GM18502 (cell line): Measurements from ENCODE around the gene PADI4.

Experiments
- ATAC-seq: cut with Tn5 transposase; IDR thresholded peaks from one replicate; pipeline ENCODE4 v1.9.1; 2021; ENCODE audit warnings: mild to moderate bottlenecking; ENCODE audit not compliant: unreplicated experiment, poor library complexity

The PADI4 gene

DNA sequence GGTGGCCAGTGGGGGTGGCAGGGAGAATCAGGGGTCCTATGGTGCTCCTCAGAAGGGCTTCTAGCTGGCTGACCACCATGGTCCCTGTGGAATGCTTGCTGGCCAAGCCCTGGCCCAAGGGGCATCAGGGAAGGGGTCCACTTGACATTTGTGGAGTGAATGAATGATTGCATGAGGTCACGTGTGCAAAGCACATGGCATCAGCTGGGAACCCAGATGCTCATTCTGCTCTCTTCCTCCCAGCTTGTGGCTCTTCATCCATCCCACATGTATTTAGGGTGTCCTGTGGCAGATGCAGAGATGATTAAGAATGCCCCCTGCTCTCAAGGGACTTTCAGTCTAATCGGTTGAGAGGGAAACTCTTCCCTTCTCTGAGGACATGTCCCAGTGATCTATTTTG, 27.1 kb upstream of the PADI4 start:
- no peak for ATAC-seq

DNA sequence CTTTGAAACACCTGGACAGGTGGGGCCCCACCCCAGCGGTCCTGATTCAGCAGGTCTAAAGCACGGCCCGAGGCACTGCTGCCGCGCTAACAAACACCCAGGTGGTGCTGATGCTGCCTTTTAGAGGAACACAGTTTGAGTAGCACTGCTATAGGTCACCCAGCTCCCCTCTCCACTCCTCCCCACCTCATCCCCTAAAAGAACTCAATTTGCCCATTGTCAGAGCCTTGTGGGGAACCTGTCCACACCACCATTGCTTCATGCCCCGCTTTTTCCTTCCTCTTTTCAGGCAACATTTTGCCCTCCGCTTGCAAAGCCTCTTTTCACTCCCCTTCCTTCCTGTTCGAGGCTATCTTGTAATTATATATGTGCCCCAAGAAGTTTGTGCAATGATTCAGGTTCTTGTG, 26.2 kb upstream of the PADI4 start:
- ATAC-seq = no peak

DNA sequence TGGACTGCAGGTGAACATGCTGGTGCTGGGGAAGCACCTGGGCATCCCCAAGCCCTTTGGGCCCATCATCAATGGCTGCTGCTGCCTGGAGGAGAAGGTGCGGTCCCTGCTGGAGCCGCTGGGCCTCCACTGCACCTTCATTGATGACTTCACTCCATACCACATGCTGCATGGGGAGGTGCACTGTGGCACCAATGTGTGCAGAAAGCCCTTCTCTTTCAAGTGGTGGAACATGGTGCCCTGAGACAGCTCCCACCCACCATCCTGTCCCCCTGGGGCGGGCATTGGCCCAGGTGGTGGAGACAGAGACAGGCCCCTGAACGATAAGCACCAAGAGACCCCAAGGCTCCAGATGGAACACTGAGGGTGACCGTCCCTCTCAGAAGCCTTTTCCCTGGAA, 25.2 kb upstream of the PADI4 start:
- no peak for ATAC-seq

DNA sequence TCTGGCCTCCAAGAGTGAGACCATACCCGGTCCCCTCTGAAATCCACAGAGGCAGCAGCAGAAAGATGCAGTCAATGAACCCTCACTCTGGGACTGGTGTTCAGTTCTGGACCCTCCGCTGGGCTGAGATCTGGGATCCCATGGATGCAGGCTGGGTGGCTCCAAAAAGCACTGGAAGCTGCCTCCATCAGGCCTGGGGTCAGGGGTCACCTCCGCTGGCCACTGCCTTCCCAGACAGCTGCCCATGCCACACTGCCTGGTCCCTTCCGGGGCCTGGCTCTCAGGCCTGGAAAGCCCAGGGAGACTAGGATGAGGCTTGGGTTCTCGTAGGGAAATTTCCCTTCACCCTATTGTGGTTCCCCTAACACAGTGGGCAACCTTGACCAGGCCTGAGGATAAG, 21.4 kb upstream of the PADI4 start:
- no peak for ATAC-seq

DNA sequence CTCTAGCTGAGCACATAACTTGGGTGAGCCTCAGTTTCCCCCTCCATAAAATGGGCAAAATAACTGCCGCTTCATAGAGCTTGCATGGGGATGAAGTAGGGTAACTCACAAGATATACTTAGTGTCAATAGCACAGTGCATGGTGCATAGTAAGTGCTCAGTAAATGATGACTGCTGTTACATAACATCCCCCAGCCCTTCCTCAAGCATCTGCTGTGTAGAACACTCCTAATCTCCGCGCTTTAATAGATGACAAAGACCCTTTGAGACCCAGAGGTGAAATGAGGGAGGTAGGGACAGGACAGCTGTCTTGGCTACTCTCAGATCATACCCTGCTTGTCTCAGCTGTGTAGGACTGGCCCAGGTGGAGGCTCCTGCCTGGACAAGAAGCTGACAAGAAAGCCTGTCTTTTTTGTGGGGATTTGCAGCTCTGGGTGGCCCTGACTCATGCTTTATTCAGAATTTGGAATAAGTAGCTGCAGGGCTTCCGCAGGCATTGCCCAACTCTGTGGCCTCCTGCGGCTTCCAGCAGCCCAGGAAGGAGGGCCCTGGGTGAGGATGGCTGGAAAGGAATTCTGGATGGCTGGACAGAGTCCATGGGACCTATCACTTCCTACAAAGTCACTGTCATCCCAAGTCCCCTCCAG, 20.7 kb upstream of the PADI4 start:
- no peak for ATAC-seq

DNA sequence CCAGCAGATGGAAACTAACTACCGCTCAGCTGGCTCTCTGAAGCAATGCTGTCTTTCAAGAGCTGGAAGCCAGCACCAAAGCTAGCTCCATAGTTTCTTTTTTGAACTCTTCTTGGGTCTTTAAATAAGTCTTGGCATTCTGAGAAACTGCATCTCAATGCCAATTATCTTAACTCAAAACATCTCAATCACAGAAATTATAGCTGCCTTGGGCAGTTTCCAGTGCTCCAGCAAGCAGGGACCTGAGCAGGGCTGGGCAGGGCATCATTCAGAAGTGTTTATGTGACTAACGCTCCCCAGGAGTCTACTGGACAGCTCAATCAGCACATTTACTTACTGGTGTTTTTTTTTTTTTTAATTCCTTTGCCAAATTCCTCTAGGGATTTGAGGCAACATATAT, 18.3 kb upstream of the PADI4 start:
- no peak for ATAC-seq

DNA sequence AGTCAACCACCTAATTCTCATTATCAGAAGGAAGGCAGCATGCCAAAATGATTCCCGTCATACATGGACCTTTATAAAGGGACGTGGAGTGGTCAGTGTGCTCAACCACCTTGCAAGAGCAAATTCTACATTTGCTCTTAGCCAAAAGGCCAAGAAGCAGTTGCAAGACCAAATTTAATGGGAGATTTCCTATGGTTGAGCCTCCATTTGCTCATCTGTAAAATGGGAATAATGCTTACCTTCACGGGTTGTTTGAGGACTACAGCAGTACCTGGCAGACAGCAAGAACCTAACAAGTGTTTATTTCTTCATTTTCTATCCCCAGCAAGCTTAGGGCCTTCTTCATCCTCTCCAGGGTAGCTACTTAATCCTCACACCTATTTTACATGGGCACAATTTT, 17.4 kb upstream of the PADI4 start:
- ATAC-seq = no peak

DNA sequence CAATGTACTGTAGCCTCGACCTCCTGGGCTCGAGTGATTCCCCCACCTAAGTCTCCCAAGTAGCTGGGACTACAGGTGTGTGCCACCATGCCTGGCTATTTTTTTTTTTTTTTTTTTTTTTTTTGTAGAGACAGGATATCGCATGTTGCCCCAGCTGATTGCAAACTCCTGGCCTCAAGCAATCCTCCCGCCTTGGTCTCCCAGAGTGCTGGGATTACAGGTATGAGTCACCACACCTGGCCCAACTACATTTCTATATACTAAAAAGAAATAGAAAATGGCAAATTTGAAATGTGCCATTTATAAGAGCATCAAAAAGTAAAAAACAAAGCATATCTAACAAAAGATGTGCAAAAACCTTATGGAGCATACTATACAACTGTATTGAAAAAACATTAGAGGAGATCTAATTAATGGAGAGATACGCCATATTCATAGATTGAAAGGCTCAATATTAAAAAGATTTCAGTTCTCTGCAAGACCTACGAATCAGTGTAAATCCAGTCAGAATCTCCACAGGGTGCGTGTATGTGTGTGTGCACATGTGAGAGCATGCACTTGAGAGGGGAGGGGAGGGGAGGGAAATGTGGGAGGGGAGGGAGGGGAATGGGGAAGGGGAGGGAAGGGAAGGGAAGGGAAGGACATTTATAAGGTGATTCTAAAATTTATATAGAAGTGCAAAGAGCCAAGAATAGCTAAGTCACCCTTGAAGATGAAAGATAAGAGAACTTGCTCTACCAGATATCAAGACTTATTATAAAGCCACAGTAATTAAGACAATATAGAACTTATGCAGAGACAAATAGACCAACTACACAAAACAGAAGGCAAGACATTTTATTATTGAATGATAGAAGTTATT, 15.5 kb upstream of the PADI4 start:
- no peak for ATAC-seq

DNA sequence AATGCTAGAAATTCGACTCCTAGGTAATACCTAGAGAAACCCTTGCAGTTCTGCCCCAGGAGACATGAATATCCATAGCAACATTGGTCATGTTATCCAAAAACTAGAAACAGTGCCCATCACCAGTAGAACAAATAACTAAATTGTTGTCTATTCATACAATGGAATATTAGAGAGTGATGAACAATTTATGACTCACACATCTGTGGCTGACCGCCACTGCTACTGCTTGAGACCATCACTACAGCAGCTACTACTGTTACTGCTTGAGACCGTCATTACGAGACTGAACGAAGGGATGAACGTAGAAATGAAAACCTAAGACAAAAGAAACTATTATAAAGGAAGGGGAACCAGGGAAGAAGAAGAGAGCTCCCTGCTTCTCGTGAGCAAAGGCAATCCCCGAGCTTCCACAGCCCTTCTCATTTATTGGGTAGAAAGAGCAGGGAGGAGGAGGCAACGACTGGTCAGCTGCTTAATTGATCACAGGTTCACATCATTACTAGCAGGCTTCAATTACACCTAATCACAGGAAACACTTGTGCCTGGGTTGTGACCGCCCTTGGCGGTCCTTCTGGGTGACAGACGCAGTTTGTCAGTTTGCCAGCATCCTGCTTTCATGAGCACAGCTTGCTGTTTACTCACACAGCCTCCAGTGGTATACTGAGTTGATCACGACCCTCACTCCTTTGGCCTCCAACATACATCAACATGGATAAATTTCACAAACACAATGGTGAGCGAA, 14.1 kb upstream of the PADI4 start:
- no peak for ATAC-seq

DNA sequence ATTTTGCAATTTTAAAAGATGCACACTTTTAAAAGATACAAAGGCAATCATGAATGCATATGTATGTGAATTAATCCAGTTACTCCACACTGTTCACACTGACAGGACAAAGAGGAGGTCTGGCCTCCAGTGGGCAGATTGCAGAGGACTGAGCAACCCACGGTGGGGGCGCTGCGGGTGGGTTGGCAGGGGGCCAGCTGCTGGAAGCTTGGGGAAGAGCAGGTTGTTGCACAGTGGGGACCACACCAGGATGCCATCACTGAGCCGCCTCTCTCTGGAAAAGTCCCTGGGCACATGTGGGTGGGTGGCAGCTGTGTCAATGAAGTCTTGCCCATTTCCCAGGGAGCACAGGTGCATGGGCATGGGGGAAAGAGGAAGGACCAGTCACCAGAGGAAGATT, 12.7 kb upstream of the PADI4 start:
- no peak for ATAC-seq

DNA sequence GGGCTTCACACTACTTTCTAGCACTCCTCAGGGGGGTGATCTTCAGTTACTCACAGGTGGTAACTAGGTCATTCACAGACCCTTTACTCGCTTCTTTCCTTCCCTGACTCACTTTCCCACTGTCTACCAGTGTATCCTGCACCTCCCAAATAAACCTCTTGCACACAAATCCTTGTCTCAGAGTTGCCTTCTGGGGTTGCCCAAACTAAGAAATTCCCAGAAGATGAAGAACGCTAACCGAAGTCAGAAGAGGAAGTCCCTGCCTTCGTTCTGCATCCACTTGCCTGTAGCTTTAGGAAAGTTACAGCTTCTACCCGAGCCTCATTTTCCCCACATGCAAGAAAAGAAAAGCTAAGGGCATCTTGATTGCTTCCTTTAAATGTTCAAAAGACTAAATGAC, 11.9 kb upstream of the PADI4 start:
- ATAC-seq = no peak

DNA sequence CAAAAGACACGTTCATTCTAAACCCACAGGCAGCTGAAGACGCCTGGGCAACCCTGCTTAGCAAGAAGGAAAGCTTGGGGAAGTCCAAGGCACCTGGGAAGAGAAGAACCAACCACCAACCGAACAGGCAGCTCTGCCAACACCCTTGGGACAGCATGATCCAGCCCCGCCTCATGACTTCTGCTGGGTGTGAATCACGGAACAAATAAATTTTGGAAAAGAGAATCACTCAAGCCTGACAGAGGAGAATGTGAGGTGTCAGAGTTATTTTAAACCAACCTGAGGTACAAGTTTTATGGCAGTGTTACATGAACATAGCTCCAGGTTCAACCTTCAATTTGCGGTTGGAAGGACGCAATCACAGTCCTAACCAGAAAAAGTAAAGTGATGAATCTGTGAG, 10.0 kb upstream of the PADI4 start:
- ATAC-seq = no peak

DNA sequence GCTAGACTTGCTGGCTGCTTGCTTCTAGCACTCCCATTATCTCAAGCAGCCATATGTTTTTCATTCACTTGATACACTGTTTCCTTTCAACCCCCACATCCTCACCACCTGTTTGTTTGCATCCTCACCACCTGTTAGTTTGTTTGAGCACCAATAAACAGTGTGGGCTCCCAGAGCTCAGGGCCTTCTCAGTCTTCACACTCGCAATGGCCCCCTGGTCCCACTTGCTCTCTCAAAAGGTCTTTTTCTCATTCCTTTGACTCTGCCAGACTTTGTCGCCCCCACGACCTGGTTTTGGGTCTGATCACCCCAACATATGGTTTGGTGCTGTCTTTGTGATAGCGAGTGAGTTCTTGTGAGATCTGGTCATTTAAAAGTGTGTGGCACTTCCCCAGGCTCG, 6.2 kb upstream of the PADI4 start:
- ATAC-seq = no peak

DNA sequence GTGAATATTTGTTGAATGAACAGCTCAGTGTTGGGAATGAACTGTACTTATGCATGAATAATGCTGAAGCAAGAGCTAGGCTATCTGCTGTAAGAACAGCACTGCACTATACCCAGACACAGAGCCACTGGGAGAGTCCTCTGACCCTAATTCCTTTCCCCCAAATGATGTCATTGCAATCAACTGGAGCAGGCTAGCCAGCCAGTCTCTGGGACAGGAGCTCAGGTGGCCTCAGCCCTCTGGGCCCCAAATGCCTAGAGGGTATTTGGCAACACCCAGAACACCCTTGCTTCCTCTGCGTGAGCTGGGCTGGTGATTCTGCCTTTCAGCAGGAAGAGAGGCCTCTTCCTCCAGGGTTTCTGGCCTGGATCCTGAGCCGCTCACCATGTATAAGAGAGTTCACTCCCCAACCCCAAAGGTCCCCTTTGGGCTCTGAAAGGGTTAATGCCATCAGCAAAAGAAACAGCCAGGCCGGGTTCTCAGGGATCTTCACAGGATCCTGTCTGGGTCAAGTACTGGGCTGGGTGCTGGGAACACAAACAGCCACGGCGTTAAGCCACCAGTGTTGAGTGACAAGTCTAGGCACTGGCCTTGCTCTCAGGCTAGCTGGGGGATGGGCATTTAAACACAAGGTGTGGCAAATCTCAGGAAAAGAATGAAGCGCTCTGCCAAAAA, 3.7 kb upstream of the PADI4 start:
- no peak for ATAC-seq

DNA sequence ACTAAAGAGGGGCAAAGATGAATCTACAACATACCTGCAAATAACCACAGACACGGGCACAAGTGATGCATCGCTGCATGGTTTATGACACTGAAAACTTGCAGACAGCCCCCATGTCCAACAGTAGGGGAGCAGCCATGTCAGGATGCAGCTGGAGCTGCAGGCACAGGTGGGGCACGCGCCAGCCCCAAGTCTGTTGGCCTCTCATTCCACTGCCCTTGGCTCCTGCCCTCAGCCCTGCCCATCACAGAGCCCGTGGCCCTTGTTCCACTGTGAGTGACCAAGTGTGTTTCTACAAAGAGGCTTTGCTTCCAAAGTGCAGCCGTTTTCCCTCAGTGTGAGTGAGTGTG, 3.2 kb upstream of the PADI4 start:
- ATAC-seq = no peak

DNA sequence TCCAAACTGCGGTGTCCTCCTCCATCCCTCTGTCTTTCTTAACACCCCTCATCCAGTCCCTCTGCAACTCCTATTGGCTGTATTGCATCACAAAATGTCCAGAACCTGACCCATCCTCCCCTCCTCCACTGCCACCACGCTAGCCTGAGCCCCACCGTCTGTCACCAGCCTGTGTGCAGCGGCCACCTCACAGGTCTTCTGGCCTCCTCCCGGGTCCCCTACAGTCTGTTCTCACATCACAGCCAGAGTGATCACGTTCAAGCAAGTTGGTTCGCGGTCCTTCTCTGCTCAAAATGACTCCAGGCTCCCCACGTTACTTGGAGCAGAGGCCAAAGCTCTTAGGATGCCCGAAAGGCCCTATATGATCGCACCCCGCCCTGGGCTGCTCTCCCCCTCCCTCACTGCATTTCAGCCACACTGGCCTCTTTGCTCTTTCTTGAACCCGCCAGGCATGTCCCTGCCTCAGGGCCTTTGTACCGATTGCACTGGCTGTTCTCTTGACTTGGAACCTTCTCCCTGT, 2.4 kb upstream of the PADI4 start:
- ATAC-seq = no peak

DNA sequence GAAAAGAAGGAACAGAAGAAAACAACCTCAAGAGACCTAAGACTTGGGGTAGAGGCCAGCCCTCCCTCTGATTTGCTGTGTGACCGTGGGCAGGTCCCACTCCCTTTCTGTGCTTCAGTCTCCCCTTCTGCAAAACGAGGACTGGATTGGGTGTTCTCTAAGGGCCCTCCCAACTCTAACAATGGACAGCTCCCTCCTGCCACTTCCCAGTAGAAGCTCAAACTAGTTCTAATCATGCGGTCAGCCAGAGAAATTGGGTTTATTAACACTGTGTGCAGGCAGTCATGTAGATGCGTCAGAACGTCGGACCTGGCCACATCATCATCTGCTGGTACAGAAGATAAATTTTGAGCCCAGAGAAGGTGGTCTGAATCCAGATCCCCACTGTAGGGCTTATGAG, 1.6 kb upstream of the PADI4 start:
- no peak for ATAC-seq

DNA sequence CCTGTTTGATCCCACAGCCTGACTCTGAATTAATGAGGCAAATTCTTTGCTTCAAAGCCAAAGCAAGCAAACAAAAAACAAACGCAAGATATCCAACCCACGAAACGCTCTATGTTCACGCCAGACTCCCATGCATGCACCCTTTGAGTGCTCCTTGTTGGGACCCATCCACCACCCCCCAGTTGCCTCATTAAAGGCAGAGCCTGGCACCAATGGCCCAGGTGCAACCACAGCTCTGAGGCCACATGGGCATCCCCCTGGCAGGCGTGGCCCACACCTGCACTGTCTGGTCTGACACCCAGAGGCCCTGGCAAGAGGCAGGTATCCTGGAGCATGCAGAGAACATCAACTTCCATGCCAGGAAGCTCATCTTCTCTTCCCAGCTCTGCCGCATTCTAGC, 1.1 kb upstream of the PADI4 start:
- no peak for ATAC-seq

DNA sequence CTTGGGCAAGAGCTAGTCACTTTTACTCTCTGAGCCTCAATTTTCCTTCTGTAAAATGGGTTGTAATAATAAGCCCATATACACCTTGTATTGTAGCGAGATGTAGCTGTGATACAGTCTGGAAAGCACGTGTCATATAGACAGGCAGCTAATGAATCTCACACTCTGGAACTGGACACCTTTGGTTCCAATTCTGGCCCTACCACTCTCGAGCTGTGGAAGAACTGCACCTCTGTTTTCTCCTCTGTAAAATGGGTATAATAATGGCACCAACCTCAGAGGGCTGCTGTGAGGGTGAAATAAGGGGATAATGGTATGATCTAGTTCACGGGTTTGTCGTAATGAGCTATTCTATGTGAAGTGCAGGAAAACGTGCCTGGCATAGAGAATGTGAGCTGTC, 668 bp upstream of the PADI4 start:
- no peak for ATAC-seq

DNA sequence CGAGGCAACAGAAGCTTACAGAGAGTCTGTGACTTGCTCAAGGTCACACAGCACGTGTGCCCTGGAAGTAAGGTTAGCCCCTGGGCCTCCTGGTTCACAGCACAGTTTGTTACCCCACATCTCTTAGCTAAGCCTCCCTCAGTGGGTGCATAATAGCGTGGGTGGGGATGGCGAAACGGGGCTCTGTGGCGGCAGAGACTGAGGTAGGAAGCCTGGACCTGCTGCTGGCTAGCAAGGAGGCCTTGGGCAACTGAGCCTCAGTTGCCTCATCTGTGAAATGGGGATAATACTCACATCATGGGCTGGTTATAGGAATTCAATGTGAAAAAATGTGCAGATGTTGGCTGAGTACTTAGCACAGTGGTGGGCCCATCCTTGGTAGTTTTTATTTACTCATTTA, 596 bp downstream of the PADI4 start:
- no peak for ATAC-seq
